Measurements from ENCODE around the gene SCN10A. TPM values are rescaled to one million over a fixed set of nuclear protein-coding genes. Genes with fewer than 3 reads are reported as not detected.
A peak's percentile ranks its signal among the peaks of the same experiment; 100 is the strongest.

The SCN10A gene
- total RNA-seq: not detected

- ATAC-seq (ENCODE audit: low read depth) (no peak), DNase-seq (no peak)
- H3K4me1 Mint-ChIP-seq: no peaks in the 10 kb centered on the region
- H3K4me3 Mint-ChIP-seq: no peak within 1 kb of the TSS
- H3K36me3 Mint-ChIP-seq: no peaks in the 10 kb centered on the region
- POLR2A ChIA-PET: no interaction called here
- no peaks in the 10 kb centered on the region for H3K9me3 Mint-ChIP-seq
- no peak within 1 kb of the TSS for H3K27ac Mint-ChIP-seq
- H3K27me3 Mint-ChIP-seq: peaks cover 10% of the 10 kb centered on the region
Measured at GRCh38 chr3:38816026-38816425, at the start of gene SCN10A. TSS of gene SCN10A (minus strand) at chr3:38816217. CDS start at chr3:38794010, 22,207 bp downstream.

GRCh38 chr3:38853011-38853410 lies 37.0 kb upstream of the SCN10A start:
- no peak overlapping the region for H3K27ac Mint-ChIP-seq
- peaks cover 2% of the 10 kb centered on the region for H3K27me3 Mint-ChIP-seq
- DNase-seq: no peak
- no peaks in the 10 kb centered on the region for H3K36me3 Mint-ChIP-seq
- no peak for ATAC-seq (ENCODE audit: low read depth)
- H3K4me1 Mint-ChIP-seq: no peaks in the 10 kb centered on the region
- no peak overlapping the region for H3K4me3 Mint-ChIP-seq
- POLR2A ChIA-PET: no interaction called here
- no peaks in the 10 kb centered on the region for H3K9me3 Mint-ChIP-seq

- ATAC-seq (ENCODE audit: low read depth): peak; percentile 39
- DNase-seq: no peak
Measured at GRCh38 chr3:38843898-38844297, 27.9 kb upstream of the SCN10A start.

GRCh38 chr3:38842266-38842965 lies 26.4 kb upstream of the SCN10A start:
- ATAC-seq (ENCODE audit: low read depth) (no peak), DNase-seq (no peak)
- POLR2A ChIA-PET: no interaction called here
- Mint-ChIP-seq H3K9me3 (no peaks in the 10 kb centered on the region), H3K4me1 (no peaks in the 10 kb centered on the region), H3K27ac (no peak overlapping the region), H3K27me3 (peaks cover 20% of the 10 kb centered on the region), H3K36me3 (no peaks in the 10 kb centered on the region), H3K4me3 (no peak overlapping the region)

More at GRCh38 chr3:38843898-38844297, 27.9 kb upstream of the SCN10A start:
- Mint-ChIP-seq H3K36me3 (no peaks in the 10 kb centered on the region), H3K27ac (no peak overlapping the region), H3K4me3 (no peak overlapping the region), H3K27me3 (peaks cover 19% of the 10 kb centered on the region), H3K9me3 (no peaks in the 10 kb centered on the region), H3K4me1 (no peaks in the 10 kb centered on the region)
- POLR2A ChIA-PET: no interaction called here

GRCh38 chr3:38840987-38841386 lies 25.0 kb upstream of the SCN10A start:
- Mint-ChIP-seq H3K4me1 (no peaks in the 10 kb centered on the region), H3K4me3 (no peak overlapping the region), H3K27ac (no peak overlapping the region), H3K36me3 (no peaks in the 10 kb centered on the region), H3K27me3 (peaks cover 22% of the 10 kb centered on the region), H3K9me3 (no peaks in the 10 kb centered on the region)
- POLR2A ChIA-PET: no interaction called here
- DNase-seq: no peak
- no peak for ATAC-seq (ENCODE audit: low read depth)

- H3K9me3 Mint-ChIP-seq: peaks cover 2% of the 10 kb centered on the region
- ATAC-seq (ENCODE audit: low read depth) (no peak), DNase-seq (no peak)
- H3K4me3 Mint-ChIP-seq: no peak overlapping the region
- H3K27me3 Mint-ChIP-seq: peaks cover 14% of the 10 kb centered on the region
- peaks cover 2% of the 10 kb centered on the region for H3K36me3 Mint-ChIP-seq
- H3K4me1 Mint-ChIP-seq: peaks cover 9% of the 10 kb centered on the region
- POLR2A ChIA-PET: no interaction called here
- H3K27ac Mint-ChIP-seq: no peak overlapping the region
Measured at GRCh38 chr3:38837358-38837757, 21.3 kb upstream of the SCN10A start.

- Mint-ChIP-seq H3K9me3 (peaks cover 2% of the 10 kb centered on the region), H3K4me3 (no peak overlapping the region), H3K27ac (no peak overlapping the region), H3K36me3 (peaks cover 2% of the 10 kb centered on the region), H3K4me1 (peaks cover 9% of the 10 kb centered on the region), H3K27me3 (peaks cover 14% of the 10 kb centered on the region)
- ATAC-seq (ENCODE audit: low read depth) (no peak), DNase-seq (no peak)
- POLR2A ChIA-PET: no interaction called here
Measured at GRCh38 chr3:38836561-38836960, 20.5 kb upstream of the SCN10A start.

- H3K9me3 Mint-ChIP-seq: peaks cover 2% of the 10 kb centered on the region
- H3K36me3 Mint-ChIP-seq: peaks cover 2% of the 10 kb centered on the region
- H3K4me3 Mint-ChIP-seq: no peak overlapping the region
- ATAC-seq (ENCODE audit: low read depth): no peak
- POLR2A ChIA-PET: no interaction called here
- peaks cover 9% of the 10 kb centered on the region for H3K4me1 Mint-ChIP-seq
- no peak for DNase-seq
- peaks cover 14% of the 10 kb centered on the region for H3K27me3 Mint-ChIP-seq
- H3K27ac Mint-ChIP-seq: no peak overlapping the region
Measured at GRCh38 chr3:38835939-38836338, 19.9 kb upstream of the SCN10A start.

GRCh38 chr3:38834717-38835116 lies 18.7 kb upstream of the SCN10A start:
- no peak overlapping the region for H3K27ac Mint-ChIP-seq
- ATAC-seq (ENCODE audit: low read depth): no peak
- H3K4me3 Mint-ChIP-seq: no peak overlapping the region
- POLR2A ChIA-PET: no interaction called here
- H3K27me3 Mint-ChIP-seq: peaks cover 11% of the 10 kb centered on the region
- peaks cover 9% of the 10 kb centered on the region for H3K4me1 Mint-ChIP-seq
- peaks cover 2% of the 10 kb centered on the region for H3K36me3 Mint-ChIP-seq
- no peak for DNase-seq
- peaks cover 2% of the 10 kb centered on the region for H3K9me3 Mint-ChIP-seq

GRCh38 chr3:38834110-38834509 lies 18.1 kb upstream of the SCN10A start:
- Mint-ChIP-seq H3K27me3 (peaks cover 8% of the 10 kb centered on the region), H3K9me3 (peaks cover 2% of the 10 kb centered on the region), H3K36me3 (peaks cover 2% of the 10 kb centered on the region), H3K27ac (peak overlapping the region; percentile 53), H3K4me3 (no peak overlapping the region), H3K4me1 (peaks cover 9% of the 10 kb centered on the region)
- peak; percentile 87 for ATAC-seq (ENCODE audit: low read depth)
- DNase-seq: peak; percentile 47
- POLR2A ChIA-PET: no interaction called here

GRCh38 chr3:38829404-38829803 lies 13.4 kb upstream of the SCN10A start:
- H3K27ac Mint-ChIP-seq: no peak overlapping the region
- ATAC-seq (ENCODE audit: low read depth) (no peak), DNase-seq (no peak)
- peaks cover 3% of the 10 kb centered on the region for H3K27me3 Mint-ChIP-seq
- POLR2A ChIA-PET: no interaction called here
- H3K4me1 Mint-ChIP-seq: peaks cover 5% of the 10 kb centered on the region
- H3K9me3 Mint-ChIP-seq: peaks cover 2% of the 10 kb centered on the region
- H3K36me3 Mint-ChIP-seq: peaks cover 2% of the 10 kb centered on the region
- no peak overlapping the region for H3K4me3 Mint-ChIP-seq

GRCh38 chr3:38828681-38829080 lies 12.7 kb upstream of the SCN10A start:
- POLR2A ChIA-PET: no interaction called here
- no peak overlapping the region for H3K4me3 Mint-ChIP-seq

GRCh38 chr3:38827791-38828190 lies 11.8 kb upstream of the SCN10A start:
- POLR2A ChIA-PET: no interaction called here

More at GRCh38 chr3:38828681-38829080, 12.7 kb upstream of the SCN10A start:
- H3K27me3 Mint-ChIP-seq: peaks cover 5% of the 10 kb centered on the region
- ATAC-seq (ENCODE audit: low read depth): no peak
- H3K36me3 Mint-ChIP-seq: peaks cover 2% of the 10 kb centered on the region
- peaks cover 2% of the 10 kb centered on the region for H3K9me3 Mint-ChIP-seq
- no peak overlapping the region for H3K27ac Mint-ChIP-seq
- no peaks in the 10 kb centered on the region for H3K4me1 Mint-ChIP-seq
- no peak for DNase-seq

GRCh38 chr3:38826001-38826400 lies 10.0 kb upstream of the SCN10A start:
- no peaks in the 10 kb centered on the region for H3K36me3 Mint-ChIP-seq
- H3K4me1 Mint-ChIP-seq: no peaks in the 10 kb centered on the region
- POLR2A ChIA-PET: no interaction called here
- DNase-seq (no peak), ATAC-seq (ENCODE audit: low read depth) (no peak)
- H3K9me3 Mint-ChIP-seq: no peaks in the 10 kb centered on the region
- H3K27ac Mint-ChIP-seq: no peak overlapping the region
- no peak overlapping the region for H3K4me3 Mint-ChIP-seq
- peaks cover 10% of the 10 kb centered on the region for H3K27me3 Mint-ChIP-seq

More at GRCh38 chr3:38827791-38828190, 11.8 kb upstream of the SCN10A start:
- Mint-ChIP-seq H3K4me1 (no peaks in the 10 kb centered on the region), H3K36me3 (no peaks in the 10 kb centered on the region), H3K9me3 (no peaks in the 10 kb centered on the region), H3K4me3 (no peak overlapping the region), H3K27ac (no peak overlapping the region), H3K27me3 (peaks cover 5% of the 10 kb centered on the region)
- ATAC-seq (ENCODE audit: low read depth): no peak
- DNase-seq: no peak
